GM13976 (cell line): Measurements from ENCODE around the gene RCSD1.
"Not testable (repeated sequence)": the region's sequence is repeated elsewhere in the genome, so short reads cannot be mapped to it uniquely, and the experiment has no call there.

Experiments
- DNase-seq: peaks from one replicate; pipeline ENCODE4 v3.0.0; 2012; ENCODE audit warnings: low spot score
- in situ Hi-C: fragments of 300-500 bp; cut with MboI; formaldehyde crosslinking; loops from one replicate; pipeline ENCODE4 v1.12.0; 2022; ENCODE audit warnings: low sequenced_read_pairs, mixed read lengths, inconsistent platforms; ENCODE audit not compliant: unreplicated experiment
- TF ChIP-seq, protein P1 (sequence below): IDR thresholded peaks from 2 replicates; pipeline ENCODE4 v1.5.1; 2012; ENCODE audit warnings: borderline replicate concordance, mild to moderate bottlenecking; ENCODE audit not compliant: insufficient read depth; ENCODE audit errors: extremely low read depth, missing control alignments, control extremely low read depth

Gene RCSD1

DNA sequence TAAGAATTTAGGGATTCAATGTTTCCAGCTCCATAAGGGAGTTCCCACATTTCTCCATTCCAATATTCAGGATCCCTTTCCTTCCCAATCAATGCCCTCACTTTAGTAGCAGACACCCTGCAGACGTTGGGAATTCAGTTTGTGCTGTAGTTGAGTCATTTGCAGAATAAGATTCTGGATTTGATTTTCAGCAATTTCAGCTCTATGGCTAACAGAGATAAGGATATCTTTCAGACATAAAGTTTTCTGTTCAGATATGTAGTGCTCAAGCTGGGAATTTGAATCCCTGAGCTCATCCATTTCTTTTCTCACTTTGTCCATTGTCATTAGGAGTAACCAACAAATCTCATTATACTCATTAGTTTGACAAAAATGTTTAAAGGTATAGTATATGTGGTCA is 104.8 kb downstream of the RCSD1 start:
- no peak for DNase-seq
- in situ Hi-C loops = no loop called here
- TF ChIP-seq, protein P1, sequence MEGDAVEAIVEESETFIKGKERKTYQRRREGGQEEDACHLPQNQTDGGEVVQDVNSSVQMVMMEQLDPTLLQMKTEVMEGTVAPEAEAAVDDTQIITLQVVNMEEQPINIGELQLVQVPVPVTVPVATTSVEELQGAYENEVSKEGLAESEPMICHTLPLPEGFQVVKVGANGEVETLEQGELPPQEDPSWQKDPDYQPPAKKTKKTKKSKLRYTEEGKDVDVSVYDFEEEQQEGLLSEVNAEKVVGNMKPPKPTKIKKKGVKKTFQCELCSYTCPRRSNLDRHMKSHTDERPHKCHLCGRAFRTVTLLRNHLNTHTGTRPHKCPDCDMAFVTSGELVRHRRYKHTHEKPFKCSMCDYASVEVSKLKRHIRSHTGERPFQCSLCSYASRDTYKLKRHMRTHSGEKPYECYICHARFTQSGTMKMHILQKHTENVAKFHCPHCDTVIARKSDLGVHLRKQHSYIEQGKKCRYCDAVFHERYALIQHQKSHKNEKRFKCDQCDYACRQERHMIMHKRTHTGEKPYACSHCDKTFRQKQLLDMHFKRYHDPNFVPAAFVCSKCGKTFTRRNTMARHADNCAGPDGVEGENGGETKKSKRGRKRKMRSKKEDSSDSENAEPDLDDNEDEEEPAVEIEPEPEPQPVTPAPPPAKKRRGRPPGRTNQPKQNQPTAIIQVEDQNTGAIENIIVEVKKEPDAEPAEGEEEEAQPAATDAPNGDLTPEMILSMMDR = no peak

DNA sequence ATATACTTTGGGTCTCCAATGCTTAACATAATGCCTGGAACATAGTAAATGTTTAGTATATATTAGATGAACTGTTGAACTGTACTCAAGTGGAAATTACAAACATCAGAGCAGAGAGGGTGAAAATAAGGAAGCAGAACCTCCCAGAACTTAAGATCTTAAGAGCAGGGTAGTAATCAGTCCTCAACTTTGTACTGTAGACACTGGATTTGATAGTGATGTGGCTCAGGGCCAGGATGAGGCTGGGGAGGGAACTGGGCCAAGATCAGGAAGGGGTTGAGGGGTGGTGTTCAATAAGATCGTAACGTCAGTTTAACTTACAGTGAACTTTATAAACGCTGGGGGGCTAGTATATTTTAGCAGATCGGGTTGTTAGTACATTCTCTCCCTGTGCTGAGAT is 107.1 kb downstream of the RCSD1 start:
- in situ Hi-C loops = no loop called here
- TF ChIP-seq, protein P1 = no peak
- DNase-seq = no peak

DNA sequence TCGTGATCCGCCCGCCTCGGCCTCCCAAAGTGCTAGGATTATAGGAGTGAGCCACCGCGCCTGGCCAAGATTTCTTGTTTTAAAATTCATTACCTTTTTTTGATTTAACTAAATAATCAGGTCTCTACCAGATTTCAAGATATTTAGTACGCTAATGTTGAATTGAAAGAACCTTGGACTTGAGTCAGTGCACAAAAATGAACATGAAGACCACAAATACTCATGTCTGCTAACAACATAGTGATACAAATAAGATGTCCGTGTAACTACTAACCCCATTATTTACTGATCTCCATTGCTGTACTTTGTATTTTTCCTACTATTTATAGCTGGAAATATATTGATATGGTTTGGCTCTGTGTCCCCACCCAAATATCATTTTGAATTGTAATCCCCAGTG is 108.1 kb downstream of the RCSD1 start:
- TF ChIP-seq, protein P1 = no peak
- DNase-seq = no peak
- in situ Hi-C loops = no loop called here

DNA sequence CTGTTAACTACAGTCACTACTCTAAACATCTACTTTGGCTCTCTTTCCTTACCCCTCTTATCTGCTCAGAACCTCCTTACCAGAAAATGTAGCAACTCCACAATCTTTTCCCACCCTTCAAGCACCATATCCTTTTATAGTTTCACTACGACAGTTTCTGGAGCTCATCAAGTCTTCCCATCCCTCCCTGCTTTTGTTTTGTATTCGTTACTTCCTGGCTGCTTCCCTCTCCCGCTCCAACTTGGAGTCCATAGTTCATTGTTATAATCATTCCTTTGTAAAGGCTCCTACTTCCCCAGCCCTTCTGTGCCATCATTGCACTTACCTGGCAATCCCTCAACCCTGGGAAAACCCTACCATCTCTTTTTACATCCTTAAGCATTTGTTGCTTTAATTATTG is 109.7 kb downstream of the RCSD1 start:
- DNase-seq = no peak
- TF ChIP-seq, protein P1 = no peak
- in situ Hi-C loops = no loop called here

DNA sequence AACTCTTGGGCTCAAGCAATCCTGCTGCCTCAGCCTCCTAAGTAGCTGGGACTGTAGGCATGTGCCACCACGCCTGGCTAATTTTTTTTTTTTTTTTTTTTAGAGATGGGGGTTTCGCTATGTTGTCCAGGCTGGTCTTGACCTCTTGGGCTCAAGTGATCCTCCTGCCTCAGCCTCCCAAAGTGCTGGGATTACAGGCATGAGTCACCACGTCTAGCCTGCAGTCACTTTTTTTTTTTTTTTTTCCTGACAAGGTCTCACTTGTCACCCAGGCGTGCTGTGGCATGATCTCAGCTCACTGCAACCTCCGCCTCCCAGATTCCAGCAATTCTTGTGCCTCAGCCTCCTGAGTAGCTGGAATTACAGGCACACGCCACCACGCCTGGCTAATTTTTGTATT is 111.1 kb downstream of the RCSD1 start:
- in situ Hi-C loops, DNase-seq: not testable (repeated sequence)

DNA sequence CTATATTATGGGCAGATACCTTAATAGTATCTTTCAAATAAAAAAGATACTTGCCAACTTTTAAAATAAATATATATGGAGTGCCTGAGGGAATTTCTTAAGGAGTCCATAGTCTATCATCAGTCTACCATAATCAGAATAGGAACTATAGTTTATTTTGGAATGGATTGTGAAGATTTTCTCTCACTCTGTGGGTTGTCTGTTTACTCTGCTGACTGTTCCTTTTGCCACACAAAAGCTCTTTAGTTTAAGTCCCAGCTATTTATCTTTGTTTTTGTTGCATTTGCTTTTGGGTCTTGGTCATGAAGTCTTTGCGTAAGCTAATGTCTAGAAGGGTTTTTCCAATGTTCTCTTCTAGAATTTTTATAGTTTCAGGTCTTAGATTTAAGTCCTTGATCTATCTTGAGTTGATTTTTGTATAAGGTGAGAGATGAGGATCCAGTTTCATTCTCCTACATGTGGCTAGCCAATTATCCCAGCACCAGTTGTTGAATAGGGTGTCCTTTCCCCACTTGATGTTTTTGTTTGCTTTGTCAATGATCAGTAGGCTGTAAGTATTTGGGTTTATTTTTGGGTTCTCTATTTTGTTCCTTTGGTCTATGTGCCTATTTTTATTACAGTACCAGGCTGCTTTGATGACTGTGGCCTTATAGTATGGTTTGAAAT is 112.5 kb downstream of the RCSD1 start:
- in situ Hi-C loops, DNase-seq: not testable (repeated sequence)

DNA sequence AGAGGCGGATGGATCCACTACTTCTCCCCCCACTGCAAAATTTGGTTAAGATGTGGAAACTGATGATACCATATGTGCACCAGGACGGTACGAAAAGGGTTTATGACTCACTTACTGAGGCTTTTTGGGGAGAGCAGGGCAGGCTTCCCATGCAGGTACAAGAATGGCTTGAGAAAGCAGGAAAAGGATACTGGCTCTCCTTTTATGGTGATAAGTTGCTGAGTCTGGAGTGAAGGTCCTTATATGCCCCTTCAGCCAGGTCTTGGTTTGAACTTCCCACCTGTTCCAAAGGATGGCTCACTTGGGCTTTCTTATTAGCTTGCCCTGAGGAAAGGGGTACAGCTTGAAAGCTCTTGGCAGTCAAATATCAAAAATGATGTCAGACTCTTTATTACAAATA is 114.9 kb downstream of the RCSD1 start:
- TF ChIP-seq, protein P1 = no peak
- in situ Hi-C loops = no loop called here
- no peak for DNase-seq
